ENCODE results near the gene RBM14.
"Not testable (repeated sequence)": the region's sequence is repeated elsewhere in the genome, so short reads cannot be mapped to it uniquely, and the experiment has no call there.

Gene RBM14

GRCh38 chr11:66598993-66599392 is 17.4 kb upstream of the RBM14 start:
- DNase-seq, result no peak

- DNase-seq, result no peak
These were observed 16.2 kb upstream of the RBM14 start for GRCh38 chr11:66600219-66600618.

- DNase-seq, result no peak
These were observed 15.7 kb upstream of the RBM14 start for GRCh38 chr11:66600631-66601233.

- DNase-seq, result no peak
These were observed 13.4 kb upstream of the RBM14 start for GRCh38 chr11:66603072-66603471.

GRCh38 chr11:66604155-66604554 is 12.3 kb upstream of the RBM14 start:
- no peak for DNase-seq

GRCh38 chr11:66606608-66607007 is 9.8 kb upstream of the RBM14 start:
- not testable (repeated sequence) for DNase-seq

GRCh38 chr11:66607126-66607834 is 9.2 kb upstream of the RBM14 start:
- no peak for DNase-seq

- DNase-seq, result no peak
These were observed 6.5 kb upstream of the RBM14 start for GRCh38 chr11:66609721-66610617.

GRCh38 chr11:66612458-66612857 is 4.0 kb upstream of the RBM14 start:
- DNase-seq, result no peak

GRCh38 chr11:66614073-66614472 is 2.4 kb upstream of the RBM14 start:
- DNase-seq, result no peak

GRCh38 chr11:66617155-66617834 is 865 bp downstream of the RBM14 start:
- DNase-seq, result no peak

- no peak for DNase-seq
These were observed 2.7 kb downstream of the RBM14 start for GRCh38 chr11:66619080-66619554.

- DNase-seq, result no peak
These were observed 8.0 kb downstream of the RBM14 start for GRCh38 chr11:66624450-66624849.

- DNase-seq, result no peak
These were observed 8.8 kb downstream of the RBM14 start for GRCh38 chr11:66625041-66625751.

- no peak for DNase-seq
These were observed 9.3 kb downstream of the RBM14 start for GRCh38 chr11:66625752-66626149.

- no peak for DNase-seq
These were observed 10.0 kb downstream of the RBM14 start for GRCh38 chr11:66626382-66626781.

- no peak for DNase-seq
These were observed 10.5 kb downstream of the RBM14 start for GRCh38 chr11:66626926-66627325.

- DNase-seq, result no peak
These were observed 11.7 kb downstream of the RBM14 start for GRCh38 chr11:66628061-66628603.

- DNase-seq, result no peak
These were observed 12.9 kb downstream of the RBM14 start for GRCh38 chr11:66629356-66629755.

GRCh38 chr11:66631883-66632282 is 15.5 kb downstream of the RBM14 start:
- DNase-seq, result no peak

GRCh38 chr11:66632952-66633351 is 16.5 kb downstream of the RBM14 start:
- no peak for DNase-seq

- no peak for DNase-seq
These were observed 20.0 kb downstream of the RBM14 start for GRCh38 chr11:66636411-66636810.

Measured in NCI-H526 treated with DMSO at 0.1 percent for 48 hours (cell line).